Measurements from ENCODE around the gene YBX3.

YBX3 gene

GRCh38 chr12:10721651-10722501 is 1.2 kb downstream of the YBX3 start:
- peak; percentile 27 for DNase-seq

- DNase-seq, result no peak
Observed at GRCh38 chr12:10720974-10721650, 2.0 kb downstream of the YBX3 start.

GRCh38 chr12:10719482-10719881 is 3.6 kb downstream of the YBX3 start:
- DNase-seq, result no peak

GRCh38 chr12:10718279-10718821 is 4.8 kb downstream of the YBX3 start:
- DNase-seq, result no peak

- DNase-seq, result no peak
Observed at GRCh38 chr12:10717410-10717809, 5.7 kb downstream of the YBX3 start.

GRCh38 chr12:10716704-10717315 is 6.3 kb downstream of the YBX3 start:
- DNase-seq, result peak; percentile 12

GRCh38 chr12:10716277-10716676 is 6.8 kb downstream of the YBX3 start:
- DNase-seq, result no peak

- no peak for DNase-seq
Observed at GRCh38 chr12:10715491-10715890, 7.6 kb downstream of the YBX3 start.

GRCh38 chr12:10709808-10710207 is 13.3 kb downstream of the YBX3 start:
- no peak for DNase-seq

- DNase-seq, result no peak
Observed at GRCh38 chr12:10708862-10709261, 14.3 kb downstream of the YBX3 start.

GRCh38 chr12:10705655-10706054 is 17.5 kb downstream of the YBX3 start:
- no peak for DNase-seq

- no peak for DNase-seq
Observed at GRCh38 chr12:10701843-10702242, 21.3 kb downstream of the YBX3 start.

GRCh38 chr12:10701131-10701681 is 21.9 kb downstream of the YBX3 start:
- DNase-seq, result no peak

GRCh38 chr12:10700581-10700980 is 22.5 kb downstream of the YBX3 start:
- DNase-seq, result no peak

- DNase-seq, result no peak
Observed at GRCh38 chr12:10697862-10698261, 25.3 kb downstream of the YBX3 start.

- no peak for DNase-seq
Observed at GRCh38 chr12:10697156-10697555, 26.0 kb downstream of the YBX3 start.

- no peak for DNase-seq
Observed at GRCh38 chr12:10690906-10691305, 32.2 kb downstream of the YBX3 start.

GRCh38 chr12:10689146-10689545 is 34.0 kb downstream of the YBX3 start:
- DNase-seq, result no peak

- DNase-seq, result no peak
Observed at GRCh38 chr12:10688042-10688441, 35.1 kb downstream of the YBX3 start.

- peak; percentile 50 for DNase-seq
Observed at GRCh38 chr12:10673659-10674384, 49.3 kb downstream of the YBX3 start, which contains the start of gene STYK1. TSS of gene STYK1 (minus strand) at chr12:10674052. CDS start at chr12:10634618, 39,434 bp downstream.

- no peak for DNase-seq
Observed at GRCh38 chr12:10672231-10672868, 50.8 kb downstream of the YBX3 start.

GRCh38 chr12:10669533-10669932 is 53.6 kb downstream of the YBX3 start:
- DNase-seq, result no peak
